HL-60 (cell line): ENCODE results near the gene ZGPAT.

Experiments used
- DNase-seq, 2 experiments: peaks; one replicate each; pipeline ENCODE4 v3.0.0-alpha.2; 2010 to 2020; ENCODE audit warnings: low read depth in 1 of 2, low spot score in 1 of 2
- H3K27ac ChIP-seq: fragments of 250-450 bp; sonication (Bioruptor Pico); replicated peaks from 2 replicates; pipeline ENCODE4 v1.5.1; 2020; ENCODE audit warnings: mild to moderate bottlenecking, moderate library complexity
- H3K27me3 ChIP-seq: fragments of 250-450 bp; sonication (Bioruptor Pico); 2 replicates; pipeline ENCODE4 v1.5.1; 2021; ENCODE audit warnings: mild to moderate bottlenecking, moderate library complexity; ENCODE audit not compliant: insufficient read depth, poor library complexity, severe bottlenecking
- H3K4me3 ChIP-seq: replicated peaks from 2 replicates; pipeline ENCODE4 v1.5.1; 2011; ENCODE audit warnings: mild to moderate bottlenecking, control low read depth, low read length; ENCODE audit not compliant: insufficient read depth
- CTCF ChIP-seq: IDR thresholded peaks from one replicate; pipeline ENCODE4 v1.5.1; 2011; ENCODE audit warnings: low read length, control low read depth, inconsistent platforms; ENCODE audit not compliant: insufficient read depth
- GABPA ChIP-seq: IDR thresholded peaks from 2 replicates; pipeline ENCODE4 v1.6.1; 2012; ENCODE audit warnings: low read depth
- POLR2AphosphoS5 ChIP-seq: IDR thresholded peaks from 2 replicates; pipeline ENCODE4 v1.6.1; 2012; ENCODE audit warnings: low read depth
- REST ChIP-seq: IDR thresholded peaks from 2 replicates; pipeline ENCODE4 v1.6.1; 2012; ENCODE audit warnings: low read depth; ENCODE audit not compliant: insufficient replicate concordance
- SPI1 ChIP-seq: IDR thresholded peaks from 2 replicates; pipeline ENCODE4 v1.6.1; 2012; ENCODE audit warnings: low read depth, mild to moderate bottlenecking, borderline replicate concordance

Gene ZGPAT

DNA sequence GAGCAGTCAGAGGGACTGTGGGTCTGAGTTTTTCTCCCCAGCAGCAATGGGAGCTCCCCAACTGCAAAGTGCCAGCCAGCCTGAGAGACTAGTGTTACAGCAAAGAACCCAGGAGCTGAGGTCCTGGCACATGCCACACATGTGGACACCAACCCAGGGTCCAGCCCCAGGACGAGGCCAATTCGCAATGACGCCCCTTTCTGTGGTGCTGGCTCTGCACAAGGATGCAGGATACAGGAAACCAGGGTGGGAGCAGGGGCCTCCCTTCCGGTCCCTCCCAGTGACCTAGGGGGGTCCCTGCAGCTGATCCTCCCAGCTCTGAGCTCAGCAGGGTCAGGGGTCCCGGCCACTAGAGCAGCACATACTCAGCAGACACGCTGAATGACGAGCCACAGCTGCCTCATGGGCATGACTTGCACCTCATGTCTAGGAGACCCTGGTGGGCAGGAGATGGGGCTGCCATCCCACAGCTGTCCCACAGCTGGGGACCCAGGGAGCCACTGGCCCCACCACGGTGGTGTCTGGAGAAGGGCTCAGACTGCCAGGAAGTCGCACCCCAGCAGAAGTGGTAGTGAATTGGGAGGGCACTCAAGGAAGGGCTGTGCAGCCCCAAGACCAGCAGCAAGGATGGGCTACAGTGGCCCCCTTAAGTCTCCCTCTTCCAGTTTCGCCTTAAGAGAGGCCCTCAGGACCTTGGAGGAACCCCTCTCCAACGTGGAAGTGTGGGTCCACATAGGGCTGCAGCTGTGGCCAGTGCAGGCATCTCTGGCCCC is 3.7 kb upstream of the ZGPAT start:
- H3K27ac ChIP-seq = no peak overlapping the region
- no peak overlapping the region for H3K4me3 ChIP-seq
- no peak for DNase-seq
- no peak for TF ChIP-seq GABPA
- no peak for TF ChIP-seq CTCF
- no peak for TF ChIP-seq SPI1
- TF ChIP-seq REST = no peak
- no peak; the same call in 1 of the 2 replicates for TF ChIP-seq POLR2AphosphoS5
- H3K27me3 ChIP-seq = no peaks in the 10 kb centered on the region

DNA sequence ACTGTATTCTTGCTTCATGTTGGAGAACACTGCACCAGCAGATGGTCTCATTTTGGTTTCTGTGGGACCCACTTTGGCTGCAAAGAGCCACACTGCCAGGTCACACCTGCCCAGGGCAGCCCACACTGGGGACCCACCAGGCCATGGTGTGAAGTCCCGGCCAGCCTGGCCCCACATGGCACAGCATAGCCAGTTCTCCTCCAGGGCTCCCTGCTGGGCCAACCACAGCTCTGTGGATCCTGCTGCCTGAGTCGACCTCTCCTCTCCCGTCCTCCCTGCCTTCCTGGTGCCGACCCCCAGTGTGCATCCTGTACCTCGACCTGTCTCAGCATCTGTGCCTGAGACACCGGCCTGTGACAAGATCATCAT is 3.1 kb upstream of the ZGPAT start:
- Histone ChIP-seq H3K27me3 (no peaks in the 10 kb centered on the region), H3K4me3 (no peak overlapping the region), H3K27ac (no peak overlapping the region)
- no peak for DNase-seq
- TF ChIP-seq SPI1 (no peak), CTCF (no peak)

DNA sequence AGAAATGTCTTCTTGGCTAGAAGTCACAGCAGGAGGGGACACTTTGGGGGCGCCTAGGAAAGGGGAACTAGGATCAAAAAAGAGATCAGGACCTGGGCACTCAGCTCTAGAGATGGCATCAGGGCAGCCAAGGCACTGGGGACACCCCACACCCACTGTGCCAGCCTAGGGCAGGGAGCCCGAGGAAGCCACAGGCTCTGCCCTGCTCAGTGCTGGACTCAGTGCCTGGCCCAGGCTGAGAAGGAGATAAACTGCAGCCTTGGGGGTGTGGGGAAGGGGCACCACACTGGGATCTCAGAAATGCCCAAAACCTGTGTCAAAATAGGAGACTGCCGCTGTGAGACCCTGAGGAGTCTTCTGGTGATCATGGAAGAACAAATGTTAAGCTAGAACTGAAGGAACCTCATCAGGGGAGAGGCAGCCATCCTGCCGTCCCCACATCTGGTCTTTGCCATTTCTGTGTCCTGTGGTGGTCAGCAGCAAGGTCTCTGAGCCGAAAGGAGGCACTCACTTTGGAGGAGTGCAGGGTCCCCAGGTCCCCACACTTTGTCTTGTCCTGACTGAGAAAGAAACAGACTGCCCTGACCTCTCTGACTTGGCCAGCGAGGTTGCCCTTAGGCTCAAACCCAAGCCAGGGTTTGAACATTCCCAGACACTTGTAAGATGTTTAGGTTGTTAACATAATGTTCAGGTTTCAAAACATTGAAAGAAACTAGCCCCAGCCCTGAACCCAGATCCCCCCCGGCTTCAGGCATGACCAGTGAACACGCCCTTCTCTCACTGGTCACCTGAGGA is 2.4 kb upstream of the ZGPAT start:
- H3K27me3 ChIP-seq = no peaks in the 10 kb centered on the region
- DNase-seq = no peak
- TF ChIP-seq POLR2AphosphoS5 (no peak), GABPA (no peak), CTCF (no peak), REST (no peak), SPI1 (no peak)
- H3K4me3 ChIP-seq = no peak overlapping the region
- H3K27ac ChIP-seq = no peak overlapping the region
